Measurements from ENCODE around the gene SLC11A1.

DNA sequence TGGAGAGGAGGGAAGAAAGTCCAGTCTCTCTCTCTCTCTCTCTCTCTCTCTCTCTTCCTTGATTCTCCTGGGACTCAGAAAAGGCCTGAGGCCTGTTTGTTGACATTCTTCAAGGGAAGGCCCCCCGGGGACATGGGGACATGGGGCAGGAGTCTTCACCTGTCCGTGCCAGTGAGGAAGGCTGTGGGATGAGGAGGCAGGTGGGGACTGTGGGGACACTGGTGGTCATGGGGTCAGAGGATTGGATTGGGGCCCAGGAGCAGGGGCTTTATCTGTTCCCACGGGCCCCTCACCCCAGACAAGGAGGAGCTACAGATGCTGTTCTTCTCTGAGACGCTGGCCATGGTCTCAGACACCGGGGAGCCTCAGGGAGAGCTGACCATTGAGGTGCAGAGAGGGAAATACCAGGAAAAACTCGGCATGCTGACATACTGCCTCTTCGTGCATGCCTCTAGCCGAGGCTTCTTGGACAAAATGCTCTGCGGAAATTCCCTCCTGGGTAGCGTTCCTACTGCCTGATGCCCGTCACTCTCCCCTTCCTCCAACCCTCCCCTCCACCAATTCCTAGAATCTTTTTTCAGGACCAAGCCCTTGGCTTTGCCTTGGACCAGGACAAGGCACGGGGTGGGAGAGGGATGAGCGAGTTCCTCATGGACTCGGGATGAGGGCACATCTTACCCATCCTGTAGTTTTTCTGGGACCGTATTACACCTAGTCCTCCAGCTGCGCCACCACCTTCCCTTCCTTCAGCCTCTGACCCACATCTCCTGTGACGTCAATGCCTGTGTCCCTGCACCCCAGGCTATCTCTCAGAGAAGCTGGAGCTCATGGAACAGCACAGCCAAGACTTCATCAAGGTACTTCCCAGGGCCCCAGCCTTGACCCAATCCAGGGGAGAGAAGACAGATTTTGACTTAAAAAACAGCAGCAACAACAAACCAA lies 24.6 kb upstream of the SLC11A1 start:
- TF ChIP-seq POLR2A (IDR thresholded peaks at IDR 0.05) (no peak), POLR2AphosphoS5 (IDR thresholded peaks at IDR 0.05; ENCODE audit: insufficient read depth in 1 of 2, low read depth in 1 of 2) (no peak)
- TF ChIP-seq, protein P1, sequence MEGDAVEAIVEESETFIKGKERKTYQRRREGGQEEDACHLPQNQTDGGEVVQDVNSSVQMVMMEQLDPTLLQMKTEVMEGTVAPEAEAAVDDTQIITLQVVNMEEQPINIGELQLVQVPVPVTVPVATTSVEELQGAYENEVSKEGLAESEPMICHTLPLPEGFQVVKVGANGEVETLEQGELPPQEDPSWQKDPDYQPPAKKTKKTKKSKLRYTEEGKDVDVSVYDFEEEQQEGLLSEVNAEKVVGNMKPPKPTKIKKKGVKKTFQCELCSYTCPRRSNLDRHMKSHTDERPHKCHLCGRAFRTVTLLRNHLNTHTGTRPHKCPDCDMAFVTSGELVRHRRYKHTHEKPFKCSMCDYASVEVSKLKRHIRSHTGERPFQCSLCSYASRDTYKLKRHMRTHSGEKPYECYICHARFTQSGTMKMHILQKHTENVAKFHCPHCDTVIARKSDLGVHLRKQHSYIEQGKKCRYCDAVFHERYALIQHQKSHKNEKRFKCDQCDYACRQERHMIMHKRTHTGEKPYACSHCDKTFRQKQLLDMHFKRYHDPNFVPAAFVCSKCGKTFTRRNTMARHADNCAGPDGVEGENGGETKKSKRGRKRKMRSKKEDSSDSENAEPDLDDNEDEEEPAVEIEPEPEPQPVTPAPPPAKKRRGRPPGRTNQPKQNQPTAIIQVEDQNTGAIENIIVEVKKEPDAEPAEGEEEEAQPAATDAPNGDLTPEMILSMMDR (IDR thresholded peaks at IDR 0.05) = no peak

Data from vagina (tissue), 2 donors.